GM23338 (cell line): ENCODE data around the gene MYO3B. TPM values are rescaled to one million over a fixed set of nuclear protein-coding genes. Genes with fewer than 3 reads are reported as not detected.

ENCODE experiments used
- ATAC-seq: fragments of 200-7000 bp; cut with Tn5 transposase; 3 replicates; pipeline ENCODE4 v1.9.1; 2020
- DNase-seq: peaks from one replicate; pipeline ENCODE4 v3.0.0-alpha.2; 2015; ENCODE audit warnings: low spot score
- H2AFZ ChIP-seq: fragments of 200-600 bp; sonication (generic); 2 replicates; pipeline ENCODE4 v1.8.0; 2016; ENCODE audit warnings: antibody characterized with exemption, mild to moderate bottlenecking, moderate library complexity
- H3F3A ChIP-seq: fragments of 200-600 bp; sonication (generic); replicated peaks from 2 replicates; pipeline ENCODE4 v1.8.0; 2017; ENCODE audit warnings: antibody characterized with exemption, mixed run types, low read depth
- H3K27ac ChIP-seq: fragments of 200-600 bp; sonication (generic); 2 replicates; pipeline ENCODE4 v1.6.1; 2016; ENCODE audit warnings: low read depth
- H3K27me3 ChIP-seq: fragments of 200-600 bp; sonication (generic); 2 replicates; pipeline ENCODE4 v1.8.0; 2016; ENCODE audit warnings: mild to moderate bottlenecking, mixed run types, moderate library complexity; ENCODE audit not compliant: insufficient read depth
- H3K36me3 ChIP-seq: fragments of 200-600 bp; sonication (generic); 2 replicates; pipeline ENCODE4 v1.8.0; 2016; ENCODE audit warnings: mild to moderate bottlenecking; ENCODE audit not compliant: insufficient read depth
- H3K4me1 ChIP-seq: fragments of 200-600 bp; sonication (generic); 2 replicates; pipeline ENCODE4 v1.8.0; 2016; ENCODE audit warnings: mild to moderate bottlenecking, moderate library complexity; ENCODE audit not compliant: insufficient read depth
- H3K4me2 ChIP-seq: fragments of 200-600 bp; sonication (generic); 2 replicates; pipeline ENCODE4 v1.7.1; 2017; ENCODE audit warnings: mixed run types
- H3K4me3 ChIP-seq: fragments of 200-600 bp; sonication (generic); 2 replicates; pipeline ENCODE4 v1.6.1; 2016; ENCODE audit warnings: mixed run types
- H3K79me2 ChIP-seq: fragments of 200-600 bp; sonication (generic); replicated peaks from 2 replicates; pipeline ENCODE4 v1.8.0; 2017; ENCODE audit warnings: mild to moderate bottlenecking; ENCODE audit not compliant: insufficient read depth
- H3K9me2 ChIP-seq: fragments of 200-600 bp; sonication (generic); 2 replicates; pipeline ENCODE4 v1.8.0; 2017; ENCODE audit not compliant: insufficient read depth
- H4K20me1 ChIP-seq: fragments of 200-600 bp; sonication (generic); replicated peaks from 2 replicates; pipeline ENCODE4 v1.8.0; 2017; ENCODE audit warnings: mild to moderate bottlenecking; ENCODE audit not compliant: insufficient read depth
- H3K27ac Mint-ChIP-seq: 2 replicates; pipeline ENCODE4 v1.8.0; 2020; ENCODE audit warnings: inconsistent platforms, mild to moderate bottlenecking, moderate library complexity, mixed read lengths
- H3K27me3 Mint-ChIP-seq: 3 replicates; pipeline ENCODE4 v1.8.0; 2022; ENCODE audit warnings: low read depth, mild to moderate bottlenecking, moderate library complexity, mixed read lengths, inconsistent platforms; ENCODE audit not compliant: insufficient read depth, poor library complexity
- H3K36me3 Mint-ChIP-seq: 3 replicates; pipeline ENCODE4 v1.8.0; 2021; ENCODE audit warnings: low read depth, mild to moderate bottlenecking, inconsistent platforms, moderate library complexity, mixed read lengths
- H3K4me1 Mint-ChIP-seq: 3 replicates; pipeline ENCODE4 v1.8.0; 2020; ENCODE audit warnings: mild to moderate bottlenecking, inconsistent platforms, mixed read lengths
- H3K4me3 Mint-ChIP-seq: 3 replicates; pipeline ENCODE4 v1.8.0; 2021; ENCODE audit warnings: moderate library complexity, mild to moderate bottlenecking, inconsistent platforms, mixed read lengths
- H3K9me3 Mint-ChIP-seq: 3 replicates; pipeline ENCODE4 v1.8.0; 2020; ENCODE audit warnings: moderate library complexity, mild to moderate bottlenecking, inconsistent platforms, mixed read lengths
- CTCF ChIP-seq, 2 experiments: fragments of 200-600 bp in 1 of 2; sonication (generic) in 1 of 2; conservative IDR thresholded peaks; 2 replicates each; pipeline versions ENCODE4 v1.5.1 to v1.6.1; 2016 to 2017; ENCODE audit warnings: antibody characterized with exemption in 2 of 2, low read depth in 2 of 2, mild to moderate bottlenecking in 2 of 2, moderate library complexity in 1 of 2
- NANOG ChIP-seq: IDR thresholded peaks from 2 replicates; pipeline ENCODE4 v1.6.1; 2016; ENCODE audit warnings: antibody characterized with exemption, borderline replicate concordance
- REST ChIP-seq: IDR thresholded peaks from one replicate; pipeline ENCODE4 v1.6.1; 2018; ENCODE audit warnings: antibody characterized with exemption; ENCODE audit not compliant: unreplicated experiment
- STAT1 ChIP-seq: IDR thresholded peaks from one replicate; pipeline ENCODE4 v1.6.1; 2016; ENCODE audit warnings: antibody characterized with exemption; ENCODE audit not compliant: unreplicated experiment
- polyA plus RNA-seq: library from polyadenylated mRNA; unstranded; fragments of >200 nt; fragmentation: Nextera tagmentation; extraction: Ambion mirVana; gene quantifications from 2 replicates; pipeline ENCODE4 v1.2.1, GENCODE V29; 2016
- total RNA-seq: library from RNA; depleted of rRNA; stranded (reverse); fragments of >200 nt; shearing (Covaris generic); gene quantifications from 2 replicates; pipeline ENCODE4 v1.2.3, GENCODE V29; 2014
- TF ChIP-seq, protein P1 (sequence below): fragments of 250-450 bp; sonication (Bioruptor Pico); IDR thresholded peaks from 2 replicates; pipeline ENCODE4 v1.5.0; 2020; ENCODE audit warnings: mild to moderate bottlenecking, moderate library complexity
- TF ChIP-seq, protein P2 (sequence below): IDR thresholded peaks from 2 replicates; pipeline ENCODE4 v1.6.1; 2016; ENCODE audit warnings: antibody characterized with exemption

MYO3B gene
- total and polyA plus RNA-seq, 2 experiments from 2014 or later = 0.42 TPM; not detected in 1

- no peak for TF ChIP-seq REST
- TF ChIP-seq, protein P1, sequence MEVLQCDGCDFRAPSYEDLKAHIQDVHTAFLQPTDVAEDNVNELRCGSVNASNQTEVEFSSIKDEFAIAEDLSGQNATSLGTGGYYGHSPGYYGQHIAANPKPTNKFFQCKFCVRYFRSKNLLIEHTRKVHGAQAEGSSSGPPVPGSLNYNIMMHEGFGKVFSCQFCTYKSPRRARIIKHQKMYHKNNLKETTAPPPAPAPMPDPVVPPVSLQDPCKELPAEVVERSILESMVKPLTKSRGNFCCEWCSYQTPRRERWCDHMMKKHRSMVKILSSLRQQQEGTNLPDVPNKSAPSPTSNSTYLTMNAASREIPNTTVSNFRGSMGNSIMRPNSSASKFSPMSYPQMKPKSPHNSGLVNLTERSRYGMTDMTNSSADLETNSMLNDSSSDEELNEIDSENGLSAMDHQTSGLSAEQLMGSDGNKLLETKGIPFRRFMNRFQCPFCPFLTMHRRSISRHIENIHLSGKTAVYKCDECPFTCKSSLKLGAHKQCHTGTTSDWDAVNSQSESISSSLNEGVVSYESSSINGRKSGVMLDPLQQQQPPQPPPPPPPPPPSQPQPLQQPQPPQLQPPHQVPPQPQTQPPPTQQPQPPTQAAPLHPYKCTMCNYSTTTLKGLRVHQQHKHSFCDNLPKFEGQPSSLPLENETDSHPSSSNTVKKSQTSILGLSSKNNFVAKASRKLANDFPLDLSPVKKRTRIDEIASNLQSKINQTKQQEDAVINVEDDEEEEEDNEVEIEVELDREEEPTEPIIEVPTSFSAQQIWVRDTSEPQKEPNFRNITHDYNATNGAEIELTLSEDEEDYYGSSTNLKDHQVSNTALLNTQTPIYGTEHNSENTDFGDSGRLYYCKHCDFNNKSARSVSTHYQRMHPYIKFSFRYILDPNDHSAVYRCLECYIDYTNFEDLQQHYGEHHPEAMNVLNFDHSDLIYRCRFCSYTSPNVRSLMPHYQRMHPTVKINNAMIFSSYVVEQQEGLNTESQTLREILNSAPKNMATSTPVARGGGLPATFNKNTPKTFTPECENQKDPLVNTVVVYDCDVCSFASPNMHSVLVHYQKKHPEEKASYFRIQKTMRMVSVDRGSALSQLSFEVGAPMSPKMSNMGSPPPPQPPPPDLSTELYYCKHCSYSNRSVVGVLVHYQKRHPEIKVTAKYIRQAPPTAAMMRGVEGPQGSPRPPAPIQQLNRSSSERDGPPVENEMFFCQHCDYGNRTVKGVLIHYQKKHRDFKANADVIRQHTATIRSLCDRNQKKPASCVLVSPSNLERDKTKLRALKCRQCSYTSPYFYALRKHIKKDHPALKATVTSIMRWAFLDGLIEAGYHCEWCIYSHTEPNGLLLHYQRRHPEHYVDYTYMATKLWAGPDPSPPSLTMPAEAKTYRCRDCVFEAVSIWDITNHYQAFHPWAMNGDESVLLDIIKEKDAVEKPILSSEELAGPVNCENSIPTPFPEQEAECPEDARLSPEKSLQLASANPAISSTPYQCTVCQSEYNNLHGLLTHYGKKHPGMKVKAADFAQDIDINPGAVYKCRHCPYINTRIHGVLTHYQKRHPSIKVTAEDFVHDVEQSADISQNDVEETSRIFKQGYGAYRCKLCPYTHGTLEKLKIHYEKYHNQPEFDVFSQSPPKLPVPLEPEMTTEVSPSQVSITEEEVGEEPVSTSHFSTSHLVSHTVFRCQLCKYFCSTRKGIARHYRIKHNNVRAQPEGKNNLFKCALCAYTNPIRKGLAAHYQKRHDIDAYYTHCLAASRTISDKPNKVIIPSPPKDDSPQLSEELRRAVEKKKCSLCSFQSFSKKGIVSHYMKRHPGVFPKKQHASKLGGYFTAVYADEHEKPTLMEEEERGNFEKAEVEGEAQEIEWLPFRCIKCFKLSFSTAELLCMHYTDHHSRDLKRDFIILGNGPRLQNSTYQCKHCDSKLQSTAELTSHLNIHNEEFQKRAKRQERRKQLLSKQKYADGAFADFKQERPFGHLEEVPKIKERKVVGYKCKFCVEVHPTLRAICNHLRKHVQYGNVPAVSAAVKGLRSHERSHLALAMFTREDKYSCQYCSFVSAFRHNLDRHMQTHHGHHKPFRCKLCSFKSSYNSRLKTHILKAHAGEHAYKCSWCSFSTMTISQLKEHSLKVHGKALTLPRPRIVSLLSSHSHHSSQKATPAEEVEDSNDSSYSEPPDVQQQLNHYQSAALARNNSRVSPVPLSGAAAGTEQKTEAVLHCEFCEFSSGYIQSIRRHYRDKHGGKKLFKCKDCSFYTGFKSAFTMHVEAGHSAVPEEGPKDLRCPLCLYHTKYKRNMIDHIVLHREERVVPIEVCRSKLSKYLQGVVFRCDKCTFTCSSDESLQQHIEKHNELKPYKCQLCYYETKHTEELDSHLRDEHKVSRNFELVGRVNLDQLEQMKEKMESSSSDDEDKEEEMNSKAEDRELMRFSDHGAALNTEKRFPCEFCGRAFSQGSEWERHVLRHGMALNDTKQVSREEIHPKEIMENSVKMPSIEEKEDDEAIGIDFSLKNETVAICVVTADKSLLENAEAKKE = no peak
These were observed 59.7 kb downstream of the MYO3B start (continued) for GRCh38 chr2:170237572-170238120.

DNA sequence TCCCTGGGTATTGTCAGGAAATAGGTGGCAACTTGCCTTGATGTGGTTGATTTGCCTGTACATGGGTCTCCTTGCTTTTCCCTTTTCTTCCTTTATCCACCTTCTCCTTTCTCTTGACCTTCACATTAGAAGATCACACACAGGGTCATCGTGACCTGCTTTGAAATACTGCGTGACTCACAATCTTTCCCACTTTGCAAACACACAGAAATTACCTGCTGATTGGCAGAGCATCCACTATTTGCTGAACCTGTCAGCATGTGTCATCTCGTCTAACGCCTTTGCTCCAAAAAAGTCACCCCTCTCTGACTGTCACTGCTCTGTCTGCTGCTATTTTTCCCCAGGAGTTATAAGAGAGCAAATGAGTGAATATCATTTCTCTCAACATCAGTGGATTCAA is 60.8 kb downstream of the MYO3B start:
- TF ChIP-seq STAT1 (no peak), CTCF (conservative IDR thresholded peaks at IDR 0.05; ENCODE audit: low read depth in 2 of 2) (no peak), NANOG (no peak)
- TF ChIP-seq, protein P2, sequence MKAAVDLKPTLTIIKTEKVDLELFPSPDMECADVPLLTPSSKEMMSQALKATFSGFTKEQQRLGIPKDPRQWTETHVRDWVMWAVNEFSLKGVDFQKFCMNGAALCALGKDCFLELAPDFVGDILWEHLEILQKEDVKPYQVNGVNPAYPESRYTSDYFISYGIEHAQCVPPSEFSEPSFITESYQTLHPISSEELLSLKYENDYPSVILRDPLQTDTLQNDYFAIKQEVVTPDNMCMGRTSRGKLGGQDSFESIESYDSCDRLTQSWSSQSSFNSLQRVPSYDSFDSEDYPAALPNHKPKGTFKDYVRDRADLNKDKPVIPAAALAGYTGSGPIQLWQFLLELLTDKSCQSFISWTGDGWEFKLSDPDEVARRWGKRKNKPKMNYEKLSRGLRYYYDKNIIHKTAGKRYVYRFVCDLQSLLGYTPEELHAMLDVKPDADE = no peak
- H3K27me3 ChIP-seq = no peaks in the 10 kb centered on the region
- H4K20me1 ChIP-seq = no peaks in the 10 kb centered on the region
- no peaks in the 10 kb centered on the region for H3F3A ChIP-seq
- Mint-ChIP-seq H3K4me3 (no peak overlapping the region), H3K9me3 (no peaks in the 10 kb centered on the region), H3K27me3 (peaks cover 3% of the 10 kb centered on the region), H3K27ac (no peak overlapping the region), H3K4me1 (peaks cover 23% of the 10 kb centered on the region), H3K36me3 (no peaks in the 10 kb centered on the region)
- no peak overlapping the region for H3K27ac ChIP-seq
- H2AFZ ChIP-seq = no peak overlapping the region
- no peaks in the 10 kb centered on the region for H3K79me2 ChIP-seq
- no peak overlapping the region for H3K4me2 ChIP-seq
- H3K4me3 ChIP-seq = no peak overlapping the region
- H3K36me3 ChIP-seq = no peaks in the 10 kb centered on the region
- no peak for ATAC-seq
- DNase-seq = no peak
- 0 out of 2 replicates have a peak, but pooled peaks cover 3% of the 10 kb centered on the region for H3K9me2 ChIP-seq
- H3K4me1 ChIP-seq = peaks cover 18% of the 10 kb centered on the region
